Spleen (tissue), 11 donors: Measurements from ENCODE around the gene ALAS2. TPM values are rescaled to one million over a fixed set of nuclear protein-coding genes. Genes with fewer than 3 reads are reported as not detected.

Experiments used
- DNase-seq: peaks from one replicate; pipeline ENCODE4 v3.0.0-alpha.2; 2020
- H3K27ac ChIP-seq, 8 donors: fragments of 200-600 bp; sonication (generic) in 7 of 8; 1 replicate in 4 of 8; 2 replicates in 4 of 8; pipeline versions ENCODE4 v1.5.0 to v1.8.0; 2016 to 2021; ENCODE audit warnings: inconsistent platforms in 4 of 8, mild to moderate bottlenecking in 4 of 8, moderate library complexity in 1 of 8
- H3K27me3 ChIP-seq, 7 donors: fragments of 200-600 bp; sonication (generic) in 6 of 7; replicated peaks in 1 of 7; 1 replicate in 4 of 7; 2 replicates in 3 of 7; pipeline versions ENCODE4 v1.5.0 to v1.8.0; 2016 to 2021; ENCODE audit warnings: inconsistent platforms in 3 of 7, mild to moderate bottlenecking in 1 of 7
- H3K36me3 ChIP-seq, 6 donors: fragments of 200-600 bp; sonication (generic) in 5 of 6; 1 replicate in 4 of 6; 2 replicates in 2 of 6; pipeline versions ENCODE4 v1.5.0 to v1.8.0; 2016 to 2021; ENCODE audit warnings: inconsistent platforms in 2 of 6
- H3K4me1 ChIP-seq, 6 donors: fragments of 200-600 bp; sonication (generic) in 5 of 6; 1 replicate in 3 of 6; 2 replicates in 3 of 6; pipeline versions ENCODE4 v1.5.0 to v1.8.0; 2016 to 2021; ENCODE audit warnings: inconsistent platforms in 3 of 6
- H3K4me3 ChIP-seq, 8 donors: fragments of 200-600 bp; sonication (generic) in 7 of 8; 1 replicate in 4 of 8; 2 replicates in 4 of 8; pipeline versions ENCODE4 v1.5.0 to v1.8.0; 2016 to 2021; ENCODE audit warnings: inconsistent platforms in 4 of 8, mild to moderate bottlenecking in 4 of 8, moderate library complexity in 2 of 8
- H3K9me3 ChIP-seq, 8 donors: fragments of 200-600 bp; sonication (generic) in 7 of 8; 1 replicate in 4 of 8; 2 replicates in 4 of 8; pipeline versions ENCODE4 v1.5.0 to v1.8.0; 2016 to 2021; ENCODE audit warnings: inconsistent platforms in 4 of 8
- POLR2A ChIP-seq, 3 donors: fragments of 450-650 bp; IDR thresholded peaks; one replicate each; pipeline ENCODE4 v1.5.1; 2017; ENCODE audit warnings: antibody characterized with exemption in 3 of 3, mild to moderate bottlenecking in 1 of 3
- POLR2AphosphoS5 ChIP-seq, 3 donors: sonication (generic); formaldehyde crosslinking; IDR thresholded peaks; one replicate each; pipeline ENCODE4 v1.5.1; 2017; ENCODE audit warnings: antibody characterized with exemption in 3 of 3
- WGBS, 5 donors: extraction: QIAGEN DNeasy Blood & Tissue Kit in 3 of 5; methylation state at CpG; one replicate each; pipeline versions ENCODE4 v1.1.5 to v1.1.7; 2013 to 2018; 5-methylcytosine and 5-hydroxymethylcytosine counted together
- intact Hi-C: fragments of 100-400 bp; cut with DNase I; formaldehyde crosslinking; loops from one replicate; pipeline ENCODE4 v1.15.0; 2023; ENCODE audit warnings: low total_unique reads
- polyA plus RNA-seq, 3 donors: library from polyadenylated mRNA; stranded (reverse); fragments of 200-250 nt; gene quantifications; one replicate each; pipeline ENCODE4 v1.2.1, GENCODE V29; 2013
- total RNA-seq, 7 donors: library from RNA; depleted of rRNA in 3 of 7; stranded (reverse); fragments of >200 nt in 3 of 7; fragmentation: NEBNext Ultra II Directional in 4 of 7; extraction: Animal tissue kit (Norgen Biotek cat#: 25700) in 4 of 7; gene quantifications; one replicate each; pipeline versions ENCODE4 v1.1.0 to v1.2.1, GENCODE V29; 2016 to 2021
- TF ChIP-seq, protein P1 (sequence below), 11 experiments: fragments of 200-600 bp in 7 of 11; fragments of 450-650 bp in 4 of 11; sonication (generic) in 4 of 11; IDR thresholded peaks in 8 of 11; conservative IDR thresholded peaks in 3 of 11; 1 replicate in 7 of 11; 2 replicates in 4 of 11; pipeline versions ENCODE4 v1.4.0 to v1.8.0; 2016 to 2021; ENCODE audit warnings: antibody characterized with exemption in 11 of 11, inconsistent platforms in 4 of 11, mild to moderate bottlenecking in 1 of 11
- donor health status: healthy with polysubstance abuse.
- donor health status: DM: no; HTN: no; CAD: no; lungs with moderate emphysema.
- donor health status: DM: no; HTN: no; CAD: no.
- donor health status: Bipolar disorder and iron deficiency.
- donor health status: healthy.
- donor health status: DM: no; HTN: no; CAD: no.
- donor health status: DM: yes; HTN: yes; CAD: no.

ALAS2 gene
- total and polyA plus RNA-seq, 10 donors: 0.46 to 206 (median 7.9) TPM

DNA sequence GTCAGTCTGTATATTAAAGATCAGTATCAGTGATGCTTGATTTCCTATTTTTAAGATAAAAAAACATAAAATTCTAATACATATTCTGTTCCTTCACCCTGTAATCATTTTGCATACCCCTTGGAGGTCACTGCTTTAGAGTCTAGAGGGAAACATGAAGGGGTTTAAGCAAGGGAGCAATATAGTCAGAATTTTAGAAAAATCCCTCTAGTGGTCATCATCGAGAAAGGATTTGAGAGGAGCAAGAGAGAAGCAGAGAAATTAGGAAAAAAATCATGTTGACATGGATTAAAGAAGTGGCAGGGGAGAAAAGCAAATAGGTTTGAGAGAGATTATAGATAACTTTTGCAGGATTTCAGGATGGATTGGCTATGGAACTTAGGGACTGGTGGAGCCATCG, 19.5 kb downstream of the ALAS2 start:
- H3K4me1 ChIP-seq: peaks cover 0 to 8% (median 0%) of the 10 kb centered on the region in 6 donors
- WGBS, 5 donors: 30 to 54% (median 49%) methylated on average over 2 of the region's 2 CpGs
- no peak overlapping the region for H3K4me3 ChIP-seq
- TF ChIP-seq POLR2AphosphoS5 (IDR thresholded peaks at IDR 0.05) (no peak), POLR2A (IDR thresholded peaks at IDR 0.05) (no peak)
- TF ChIP-seq, protein P1, sequence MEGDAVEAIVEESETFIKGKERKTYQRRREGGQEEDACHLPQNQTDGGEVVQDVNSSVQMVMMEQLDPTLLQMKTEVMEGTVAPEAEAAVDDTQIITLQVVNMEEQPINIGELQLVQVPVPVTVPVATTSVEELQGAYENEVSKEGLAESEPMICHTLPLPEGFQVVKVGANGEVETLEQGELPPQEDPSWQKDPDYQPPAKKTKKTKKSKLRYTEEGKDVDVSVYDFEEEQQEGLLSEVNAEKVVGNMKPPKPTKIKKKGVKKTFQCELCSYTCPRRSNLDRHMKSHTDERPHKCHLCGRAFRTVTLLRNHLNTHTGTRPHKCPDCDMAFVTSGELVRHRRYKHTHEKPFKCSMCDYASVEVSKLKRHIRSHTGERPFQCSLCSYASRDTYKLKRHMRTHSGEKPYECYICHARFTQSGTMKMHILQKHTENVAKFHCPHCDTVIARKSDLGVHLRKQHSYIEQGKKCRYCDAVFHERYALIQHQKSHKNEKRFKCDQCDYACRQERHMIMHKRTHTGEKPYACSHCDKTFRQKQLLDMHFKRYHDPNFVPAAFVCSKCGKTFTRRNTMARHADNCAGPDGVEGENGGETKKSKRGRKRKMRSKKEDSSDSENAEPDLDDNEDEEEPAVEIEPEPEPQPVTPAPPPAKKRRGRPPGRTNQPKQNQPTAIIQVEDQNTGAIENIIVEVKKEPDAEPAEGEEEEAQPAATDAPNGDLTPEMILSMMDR (IDR thresholded peaks at IDR 0.05 in 8 of 11, conservative IDR thresholded peaks at IDR 0.05 in 3 of 11): peak in 1 of 11 experiments; percentile 13
- no peak overlapping the region for H3K27ac ChIP-seq
- H3K27me3 ChIP-seq: no peaks in the 10 kb centered on the region
- H3K9me3 ChIP-seq: no peaks in the 10 kb centered on the region
- peaks cover 0 to 17% (median 2%) of the 10 kb centered on the region in 6 donors for H3K36me3 ChIP-seq
- DNase-seq: no peak
- intact Hi-C loops: no loop called here

- TF ChIP-seq, protein P1 (IDR thresholded peaks at IDR 0.05 in 8 of 11, conservative IDR thresholded peaks at IDR 0.05 in 3 of 11): no peak
- TF ChIP-seq POLR2AphosphoS5 (IDR thresholded peaks at IDR 0.05) (no peak), POLR2A (IDR thresholded peaks at IDR 0.05) (no peak)
- DNase-seq: no peak
- intact Hi-C loops: no loop called here
- no peak overlapping the region for H3K4me3 ChIP-seq
- no peaks in the 10 kb centered on the region for H3K9me3 ChIP-seq
- no peaks in the 10 kb centered on the region for H3K27me3 ChIP-seq
- H3K4me1 ChIP-seq: peaks cover 0 to 8% (median 0%) of the 10 kb centered on the region in 6 donors
- H3K36me3 ChIP-seq: peaks cover 0 to 42% (median 11%) of the 10 kb centered on the region in 6 donors
- peak overlapping the region in 2 of 8 donors; percentile 27 to 28 for H3K27ac ChIP-seq
- WGBS, 5 donors: 34 to 67% (median 48%) methylated on average over 3 to 9 of the region's 9 CpGs
Measured at GRCh38 chrX:55008571-55009358, 22.0 kb downstream of the ALAS2 start.

- DNase-seq: no peak
Measured at GRCh38 chrX:55007656-55008055, 23.1 kb downstream of the ALAS2 start.

More at GRCh38 chrX:55007656-55008055, 23.1 kb downstream of the ALAS2 start:
- intact Hi-C loops: no loop called here
- H3K9me3 ChIP-seq: no peaks in the 10 kb centered on the region
- no peak overlapping the region for H3K4me3 ChIP-seq
- no peak overlapping the region for H3K27ac ChIP-seq
- H3K36me3 ChIP-seq: peaks cover 0 to 53% (median 21%) of the 10 kb centered on the region in 6 donors
- H3K4me1 ChIP-seq: peaks cover 0 to 8% (median 0%) of the 10 kb centered on the region in 6 donors
- WGBS, 5 donors: 74 to 92% (median 82%) methylated on average over 6 of the region's 6 CpGs
- TF ChIP-seq POLR2A (IDR thresholded peaks at IDR 0.05): no peak
- TF ChIP-seq, protein P1 (IDR thresholded peaks at IDR 0.05 in 8 of 11, conservative IDR thresholded peaks at IDR 0.05 in 3 of 11): no peak
- TF ChIP-seq POLR2AphosphoS5 (IDR thresholded peaks at IDR 0.05): no peak
- no peaks in the 10 kb centered on the region for H3K27me3 ChIP-seq
